ENCODE data around the gene PSMB11. TPM values are rescaled to one million over a fixed set of nuclear protein-coding genes. Genes with fewer than 3 reads are reported as not detected.

The PSMB11 gene
- total RNA-seq, 1 experiment from 2014 or later: not detected

DNA sequence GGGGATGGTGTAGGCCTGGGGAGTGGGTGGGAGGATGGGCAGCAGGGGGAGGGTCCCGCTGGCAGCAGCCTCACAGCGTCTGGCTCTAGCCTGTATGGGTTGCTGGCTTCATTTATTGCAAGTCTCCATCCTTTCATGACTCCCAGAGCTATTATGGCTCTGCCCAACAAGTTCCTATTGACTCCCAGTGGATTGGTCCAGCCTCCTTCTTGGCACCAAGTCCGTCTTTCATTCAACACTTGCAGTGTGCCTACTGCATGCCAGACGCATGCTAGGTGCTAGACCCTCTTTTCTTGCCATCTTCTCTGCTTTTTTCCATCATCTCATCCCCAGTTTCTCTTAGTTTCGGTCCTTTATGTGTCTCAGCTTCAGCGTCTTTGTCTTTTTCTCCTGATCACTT, 1.1 kb downstream of the PSMB11 start:
- no peak for DNase-seq (ENCODE audit: low spot score)

DNA sequence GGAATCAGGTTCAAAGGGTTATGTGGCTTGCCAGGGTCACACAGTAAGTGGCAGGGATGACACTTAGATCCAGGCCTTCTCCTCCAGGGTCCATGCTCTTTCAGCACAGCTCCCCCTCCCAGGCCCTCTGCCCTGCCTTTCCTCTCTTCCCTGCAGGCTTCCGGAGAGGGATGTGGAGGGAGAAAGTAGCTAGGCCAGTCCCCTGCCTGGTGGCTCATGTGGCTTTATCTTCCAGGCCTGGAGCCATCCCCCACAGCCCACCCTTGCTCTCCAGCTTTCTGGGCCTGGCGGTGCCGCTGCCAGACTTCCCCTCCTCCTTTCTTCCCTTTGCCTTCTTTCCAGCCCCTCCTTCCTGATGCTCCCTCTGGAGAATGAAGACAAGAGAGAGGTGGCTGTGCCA, 1.7 kb downstream of the PSMB11 start:
- DNase-seq (ENCODE audit: low spot score): no peak

DNA sequence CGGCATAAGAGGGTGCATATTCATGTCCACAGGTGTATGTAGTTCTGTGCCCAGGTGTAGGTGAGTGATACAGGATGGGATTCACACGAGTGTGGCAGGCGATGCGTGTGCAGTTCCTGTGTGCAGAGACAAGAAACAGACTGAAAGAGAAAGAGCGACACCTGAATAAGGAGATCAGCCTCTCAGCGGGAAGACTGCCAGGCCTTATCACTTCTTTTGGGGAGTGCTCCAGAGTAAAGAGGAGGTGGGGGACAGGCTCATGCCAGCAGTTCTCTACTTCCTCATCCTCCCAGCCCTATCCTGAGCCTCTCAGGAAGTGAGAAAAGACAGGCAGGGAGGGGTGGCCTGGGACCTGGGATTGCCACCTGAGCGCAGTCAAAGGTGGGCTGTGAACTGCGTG, 2.8 kb downstream of the PSMB11 start:
- DNase-seq (ENCODE audit: low spot score): no peak

DNA sequence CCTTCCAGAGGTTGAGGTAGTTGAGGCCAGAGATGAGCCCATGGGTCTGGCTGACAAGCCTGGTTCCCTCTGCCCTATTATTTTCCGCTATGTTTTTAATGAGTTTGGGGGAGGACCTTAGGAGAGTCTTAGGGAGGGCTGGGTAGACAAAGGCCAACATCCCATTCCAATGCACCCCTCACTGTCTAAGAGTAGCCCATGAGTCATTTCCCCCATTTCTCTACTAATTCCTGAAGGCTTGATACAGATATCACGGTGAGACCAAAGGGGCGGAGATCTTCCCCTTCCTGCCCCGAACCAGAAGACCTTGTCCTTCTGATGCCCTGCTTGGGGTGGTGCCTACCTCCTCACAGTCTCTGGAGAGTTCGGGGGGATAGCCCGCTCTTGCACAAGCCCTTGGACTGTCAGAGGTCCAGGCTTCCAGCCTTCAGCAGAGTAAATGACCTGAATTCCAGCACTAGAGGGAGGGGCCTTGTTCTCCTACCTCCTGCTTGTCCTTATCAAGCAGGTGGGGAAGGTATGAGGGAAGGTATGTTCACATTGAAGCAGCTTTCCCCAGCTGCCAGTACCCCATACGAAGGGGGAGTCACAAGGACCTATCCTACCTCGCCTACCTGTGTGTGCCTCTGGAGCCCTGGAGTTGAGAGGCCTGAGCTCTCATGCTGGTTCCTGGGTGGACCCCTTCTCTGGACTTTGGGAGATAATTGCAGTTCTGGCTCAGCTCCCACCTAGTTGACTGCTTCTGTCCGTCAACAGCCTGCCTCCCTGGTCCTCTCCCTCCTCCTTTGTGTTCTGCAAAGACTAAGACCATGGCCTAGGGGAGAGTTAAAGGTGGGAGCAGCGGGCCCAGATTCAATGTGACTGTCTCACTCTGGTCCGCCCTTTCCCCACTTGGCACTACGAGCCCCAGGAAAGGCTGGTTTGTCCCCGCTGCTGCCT, 3.7 kb downstream of the PSMB11 start:
- no peak for DNase-seq (ENCODE audit: low spot score)

DNA sequence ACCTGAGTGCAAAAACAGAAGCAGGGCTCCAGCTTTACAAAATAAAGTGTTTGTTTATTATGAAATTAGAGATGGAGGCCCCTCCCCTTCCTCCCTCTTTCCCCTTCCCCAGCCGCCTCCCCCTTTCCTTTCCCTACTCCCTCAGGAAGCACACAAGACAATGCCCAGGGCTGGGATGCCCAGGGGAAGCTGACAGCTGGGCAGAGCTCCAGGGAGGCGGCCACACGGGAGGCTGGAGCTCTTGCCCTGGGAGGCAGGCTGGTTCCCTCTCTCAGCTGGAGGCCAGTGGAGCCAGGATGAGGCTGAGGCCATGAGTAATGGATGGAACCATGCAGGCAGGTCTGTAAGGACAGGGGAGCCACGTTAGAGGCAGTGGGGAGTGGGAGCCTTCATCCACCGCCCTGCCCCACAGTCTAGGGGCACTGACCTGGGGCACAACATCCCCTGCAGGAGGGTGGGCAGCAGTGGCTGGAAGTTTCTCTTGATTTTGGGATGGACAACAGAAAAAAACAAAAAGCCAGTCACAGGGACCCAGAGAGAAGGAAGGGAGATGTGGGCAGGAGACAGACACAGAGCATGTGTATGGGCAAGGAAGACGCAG, 5.1 kb downstream of the PSMB11 start:
- no peak for DNase-seq (ENCODE audit: low spot score)

DNA sequence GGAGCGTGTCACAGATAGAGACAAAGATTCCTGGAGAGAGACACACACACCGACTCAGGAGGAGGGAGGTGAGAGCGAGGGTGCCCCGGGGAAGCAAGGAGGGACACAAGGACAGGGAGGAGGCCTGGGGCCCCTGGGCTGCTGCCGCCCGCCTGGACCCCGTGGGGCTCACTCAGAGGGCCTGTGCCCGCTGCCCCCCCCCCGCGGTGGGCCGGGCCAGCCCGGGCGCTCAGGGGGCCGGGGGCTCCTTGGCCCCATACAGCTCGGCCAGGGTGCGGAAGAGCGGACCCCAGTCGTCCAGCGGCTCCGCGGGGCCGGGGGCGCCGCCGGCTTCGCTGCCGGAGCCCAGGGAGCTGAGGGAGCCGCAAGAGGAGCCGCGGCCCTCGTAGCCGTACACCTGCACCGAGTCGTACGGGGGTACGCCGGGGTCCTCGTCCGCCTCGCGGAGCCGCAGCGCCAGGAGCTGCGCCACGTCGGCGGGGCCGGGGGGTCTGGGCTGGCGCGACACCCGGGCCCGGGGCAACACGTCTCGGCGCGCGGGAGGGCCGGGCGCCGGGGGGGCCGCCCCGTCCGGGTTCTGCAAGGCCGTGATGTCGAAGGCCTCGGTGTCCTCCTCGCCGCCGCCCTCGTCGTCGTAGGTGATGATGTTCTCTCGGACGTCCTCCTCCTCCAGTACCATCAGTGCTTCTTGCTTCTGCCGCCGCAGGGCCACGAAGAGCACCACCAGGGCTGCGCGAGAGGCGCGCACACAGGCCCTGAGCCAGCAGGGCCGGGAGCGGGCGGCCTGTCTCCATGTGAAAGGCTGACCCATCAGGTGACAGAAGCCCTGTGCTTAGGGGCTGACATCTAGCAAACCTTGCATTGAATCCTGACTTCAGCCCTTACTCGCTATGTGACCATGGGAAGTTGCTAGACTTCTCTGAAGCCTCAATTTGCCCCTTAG, 6.0 kb downstream of the PSMB11 start:
- DNase-seq (ENCODE audit: low spot score): no peak

DNA sequence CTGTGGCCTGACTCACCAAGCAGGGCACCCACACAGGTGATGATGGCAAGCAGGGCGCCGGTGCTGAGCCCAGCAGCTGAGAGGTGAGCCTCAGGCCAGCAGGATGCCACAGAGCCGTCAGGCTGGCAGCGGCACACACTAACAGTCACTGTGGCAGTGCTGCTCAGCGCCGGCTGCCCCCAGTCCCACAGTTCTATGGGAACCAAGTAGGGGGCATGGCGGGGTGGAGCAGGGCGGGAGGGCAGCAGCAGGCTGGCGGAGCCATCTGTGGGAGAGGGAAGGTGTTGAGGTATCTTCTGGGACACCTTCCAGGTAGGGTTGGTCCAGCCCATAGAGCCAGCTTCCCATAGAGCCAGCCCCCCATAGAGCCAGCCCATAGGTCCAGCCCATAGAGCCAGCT, 7.0 kb downstream of the PSMB11 start:
- no peak for DNase-seq (ENCODE audit: low spot score)

DNA sequence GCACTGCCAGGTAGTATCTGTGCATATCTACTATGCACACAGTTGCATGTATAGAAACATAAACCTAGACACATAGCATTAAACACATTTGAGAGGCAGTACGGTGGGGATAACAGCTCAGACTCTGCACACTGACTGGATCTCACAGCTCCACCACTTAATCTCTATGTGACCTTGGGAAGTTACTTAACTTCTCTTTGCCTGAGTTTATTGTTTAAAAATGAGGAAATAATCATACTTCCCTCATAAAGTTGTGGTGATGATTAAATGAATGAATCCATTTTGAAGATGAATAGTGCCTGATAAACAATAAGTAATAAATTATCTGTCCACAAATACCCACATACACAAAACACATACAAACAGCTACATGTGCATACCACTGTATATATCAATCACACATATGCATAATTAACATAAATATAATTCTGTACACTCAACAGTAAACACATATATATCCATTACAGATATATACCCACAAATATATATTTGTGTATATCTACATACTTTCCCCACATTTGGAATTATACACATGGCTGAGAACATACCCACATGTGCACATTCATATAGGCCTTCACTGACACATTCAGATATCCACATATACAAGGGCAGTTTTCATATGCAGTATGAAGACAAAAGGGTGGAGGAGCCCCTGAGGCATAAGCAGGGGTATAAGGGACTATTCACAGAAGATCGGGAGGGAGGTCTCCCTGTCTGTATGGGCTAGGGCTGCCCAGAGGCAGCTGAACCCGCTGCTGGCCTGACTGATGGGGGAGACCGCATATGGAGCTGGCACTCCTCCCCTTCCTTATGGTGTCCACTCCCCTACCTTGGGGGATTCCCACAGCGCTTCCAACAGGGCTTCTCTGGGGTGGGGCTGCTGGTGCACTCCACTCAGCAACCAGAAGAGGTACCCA, 9.4 kb downstream of the PSMB11 start:
- DNase-seq (ENCODE audit: low spot score): no peak

DNA sequence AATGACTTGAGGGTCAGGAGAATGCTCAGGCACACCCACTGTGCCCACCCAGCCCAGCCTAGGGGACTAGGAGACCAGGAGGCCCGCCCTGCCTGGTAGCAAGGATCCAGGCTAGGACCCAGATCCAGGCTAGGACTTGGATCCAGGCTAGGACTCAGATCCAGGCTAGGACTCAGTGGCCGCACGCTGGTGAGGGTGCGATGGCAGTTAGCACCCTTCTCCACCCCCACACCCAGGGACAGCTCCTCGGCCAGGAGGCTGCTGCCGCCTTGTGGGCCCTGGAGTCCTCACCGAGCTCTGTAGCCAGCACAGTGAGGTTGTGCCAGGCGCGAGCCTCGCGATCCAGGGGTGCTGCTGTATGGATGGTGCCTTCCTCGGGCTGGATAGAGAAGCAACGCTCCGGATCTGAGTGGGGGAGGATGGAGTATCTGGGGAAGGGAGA, 10.2 kb downstream of the PSMB11 start:
- DNase-seq (ENCODE audit: low spot score): no peak

DNA sequence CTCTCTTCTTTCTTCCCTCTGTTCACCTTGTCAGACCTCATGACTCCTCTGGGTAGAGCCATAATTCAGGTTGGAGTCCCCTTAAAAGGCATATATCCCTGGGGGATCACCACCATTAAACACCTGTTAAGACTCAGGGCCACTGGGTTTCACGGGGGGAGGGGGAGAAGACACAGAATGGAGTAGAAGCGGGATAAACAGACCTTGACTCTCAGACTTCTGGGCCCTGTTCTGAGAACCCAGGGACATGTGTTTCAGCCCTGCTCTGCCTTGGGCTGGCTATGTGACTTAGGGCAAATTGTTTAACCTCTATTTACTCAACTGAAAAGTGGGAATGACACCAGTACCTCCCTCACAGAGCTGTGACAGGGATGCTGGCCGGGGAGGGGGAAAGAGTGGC, 10.7 kb downstream of the PSMB11 start:
- DNase-seq (ENCODE audit: low spot score): no peak

DNA sequence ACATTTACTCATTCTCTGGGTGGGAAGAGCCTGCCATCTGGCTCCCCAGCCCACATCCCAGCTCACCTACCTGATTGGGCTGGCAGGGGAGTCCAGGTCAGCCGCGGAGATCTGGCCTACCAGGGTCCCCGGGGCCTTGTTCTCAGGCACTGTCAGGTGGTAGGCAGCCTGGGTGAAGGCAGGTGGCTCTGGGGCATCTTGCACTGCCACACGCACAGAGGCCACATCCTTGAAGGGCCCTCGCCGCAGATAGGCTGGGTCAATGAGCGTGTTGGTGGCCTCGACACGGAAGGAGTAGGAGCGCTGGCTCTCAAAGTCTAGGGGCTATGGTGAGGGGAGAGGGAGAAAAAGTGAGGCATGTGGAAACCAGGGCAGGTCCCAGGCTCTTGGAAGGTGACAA, 11.4 kb downstream of the PSMB11 start:
- DNase-seq (ENCODE audit: low spot score): no peak

DNA sequence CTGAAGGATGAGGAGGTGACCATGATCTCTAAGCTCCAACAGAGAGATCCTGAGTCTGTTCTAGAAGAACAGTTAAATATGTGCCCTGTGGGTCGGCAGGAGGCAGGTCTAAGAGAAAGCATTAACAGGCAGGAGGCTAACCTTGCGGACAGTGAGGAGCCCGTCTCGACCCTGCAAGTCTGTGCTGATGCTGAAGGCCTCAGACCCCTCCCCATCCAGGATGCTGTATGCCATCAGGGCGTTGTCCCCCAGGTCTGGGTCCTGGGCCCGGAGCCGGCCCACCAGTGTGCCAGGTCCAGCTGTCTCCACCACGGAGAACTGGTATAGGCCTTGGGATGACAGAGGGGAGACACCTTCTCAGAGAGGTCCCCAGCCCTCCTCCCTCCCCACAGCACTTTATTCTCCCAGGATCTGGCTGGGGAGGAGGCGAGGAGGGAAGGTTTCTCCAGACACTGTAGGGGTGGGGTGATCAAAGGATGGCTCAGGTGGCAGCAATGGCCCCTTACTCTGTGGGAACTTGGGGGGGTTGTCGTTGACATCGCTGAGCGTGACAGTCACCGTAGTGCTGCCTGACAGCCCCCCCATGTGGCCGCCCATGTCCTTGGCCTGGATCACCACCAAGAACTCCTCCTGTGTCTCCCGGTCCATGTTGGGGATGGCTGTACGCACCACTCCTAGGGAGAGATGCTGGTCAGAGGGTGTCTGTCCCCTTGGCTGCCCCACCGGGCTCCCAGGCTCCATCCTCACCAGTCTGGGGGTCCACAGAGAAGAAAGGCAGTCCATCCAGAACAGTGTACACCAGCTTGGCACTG, 12.2 kb downstream of the PSMB11 start:
- DNase-seq (ENCODE audit: low spot score): no peak

DNA sequence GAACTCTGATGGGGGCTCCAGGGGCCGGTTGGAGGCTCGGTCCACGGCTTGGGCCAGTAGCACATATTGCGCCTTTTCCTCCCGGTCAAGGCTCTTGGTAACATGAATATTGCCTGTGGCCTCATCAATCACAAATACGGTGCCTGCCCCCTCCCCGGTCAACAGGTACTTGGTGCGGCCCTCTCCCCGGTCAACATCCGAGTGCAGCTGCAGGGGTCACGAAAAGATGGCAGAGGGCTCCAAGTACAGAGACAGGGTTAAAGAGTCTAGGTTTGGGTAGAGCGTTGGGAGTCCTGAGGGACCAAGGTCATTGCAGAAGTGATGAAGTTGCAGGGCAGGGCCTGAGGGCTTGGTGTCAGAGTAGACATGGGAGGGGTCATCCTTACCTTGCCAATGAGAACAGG, 13.1 kb downstream of the PSMB11 start:
- DNase-seq (ENCODE audit: low spot score): no peak

DNA sequence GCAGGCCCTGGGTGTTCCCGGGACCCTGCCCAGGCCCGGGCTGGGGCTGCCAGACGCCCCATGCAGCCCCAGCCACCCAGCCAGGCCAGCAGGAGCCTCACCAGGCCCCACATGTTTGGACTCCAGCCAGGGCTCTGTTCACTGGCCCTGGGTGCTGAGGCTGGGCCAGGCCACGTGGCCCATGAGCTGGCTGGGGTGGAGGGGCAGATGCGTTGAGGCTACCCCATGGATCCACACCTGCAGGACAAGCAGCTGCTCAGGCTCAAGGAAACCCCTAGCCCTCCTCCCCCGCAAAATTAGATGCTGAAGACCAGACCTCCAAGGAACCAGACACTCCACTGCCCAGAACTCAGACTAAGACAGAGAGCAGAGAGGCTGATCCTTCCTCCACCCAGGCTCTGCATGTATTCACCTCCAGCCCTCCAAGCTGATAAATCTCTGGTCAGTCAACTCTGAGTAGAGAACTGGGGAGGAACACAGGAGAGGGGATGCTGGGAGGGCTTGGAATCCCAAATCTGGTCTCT, 13.7 kb downstream of the PSMB11 start:
- no peak for DNase-seq (ENCODE audit: low spot score)

DNA sequence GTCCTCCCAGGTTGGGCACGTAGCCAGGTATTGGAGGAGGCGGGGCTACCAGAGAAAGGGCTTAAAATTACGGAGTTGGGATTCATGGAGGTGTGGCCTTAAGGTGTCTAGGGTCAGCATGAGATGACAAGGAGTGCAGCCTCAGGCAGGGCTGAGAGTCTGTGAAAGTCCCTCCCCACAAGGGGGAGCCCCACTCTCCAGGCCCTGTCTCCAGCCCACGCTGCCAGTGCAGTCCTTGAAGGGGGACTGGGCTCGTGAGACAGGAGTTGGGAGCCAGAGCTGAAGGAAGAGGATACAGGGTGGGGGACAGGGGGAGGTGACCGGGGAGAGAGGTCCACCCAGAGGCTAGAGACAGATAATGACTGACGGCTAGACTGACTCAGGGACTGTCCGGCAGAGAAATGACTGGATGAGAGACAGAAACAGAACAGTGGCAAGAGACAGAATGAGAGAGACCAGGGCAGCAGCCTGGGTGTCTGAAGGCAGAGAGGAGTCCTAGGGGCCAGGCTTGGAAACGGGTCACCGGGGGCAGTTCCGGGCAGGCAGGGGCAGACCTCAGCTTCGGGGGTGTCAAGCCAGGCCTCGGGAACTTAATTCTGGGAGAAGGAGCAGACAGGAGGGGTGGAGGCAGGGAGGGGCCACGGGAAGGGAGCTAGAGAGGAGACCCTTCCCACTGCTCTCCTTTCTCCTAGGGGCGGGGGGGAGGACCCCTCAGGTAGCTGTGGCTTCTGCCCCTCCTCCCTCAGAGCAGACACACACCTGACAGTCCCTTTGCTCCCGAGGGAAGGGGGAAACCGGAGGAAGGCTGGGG, 14.3 kb downstream of the PSMB11 start:
- peak; percentile 65 for DNase-seq (ENCODE audit: low spot score)

DNA sequence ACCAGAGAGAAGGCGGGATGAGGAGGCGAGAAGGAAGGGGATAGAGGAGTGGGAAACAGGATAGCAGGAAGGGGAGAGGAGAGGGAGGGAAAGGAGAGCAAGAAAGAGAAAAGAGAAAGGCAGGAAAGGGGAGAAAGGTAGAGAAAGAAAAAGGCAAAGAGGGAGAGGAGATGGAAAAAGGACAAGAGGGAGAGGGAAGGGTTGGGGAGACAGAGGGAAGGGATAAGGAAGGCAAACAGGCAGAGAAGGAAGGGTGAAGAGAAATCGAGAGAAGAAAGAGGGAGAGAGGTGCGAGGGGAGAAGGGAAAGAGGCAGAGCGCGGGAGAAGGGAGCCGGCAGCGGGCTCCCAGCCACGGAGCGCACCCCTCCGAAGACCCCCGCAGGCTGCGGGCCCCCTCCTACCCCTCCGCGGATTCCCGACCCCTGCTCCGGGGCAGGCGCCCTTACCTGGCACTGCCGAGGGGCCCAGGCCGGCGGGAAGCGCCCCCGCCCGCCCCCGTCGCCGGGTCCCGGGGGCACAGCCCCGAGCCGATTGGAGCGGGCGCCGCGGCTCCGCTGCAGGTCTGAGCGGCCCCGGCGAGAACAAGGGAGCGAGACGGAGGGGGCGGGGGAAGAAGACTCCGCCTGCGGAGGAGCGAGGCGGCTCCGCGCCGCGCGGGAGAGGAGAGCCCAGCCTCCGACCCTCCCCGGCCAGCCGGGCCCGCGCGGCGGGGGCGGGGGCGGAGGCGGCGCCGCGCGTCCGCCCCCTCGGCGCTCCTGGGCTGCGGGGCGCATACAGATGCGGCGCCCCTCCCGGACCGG, 15.1 kb downstream of the PSMB11 start, which contains the start of gene CDH24:
CDH24 (minus strand) TSS at position 565 of the 801 bp plus-strand sequence. CDS start 1,787 bp downstream, outside the sequence.
- peak; percentile 58 for DNase-seq (ENCODE audit: low spot score)

DNA sequence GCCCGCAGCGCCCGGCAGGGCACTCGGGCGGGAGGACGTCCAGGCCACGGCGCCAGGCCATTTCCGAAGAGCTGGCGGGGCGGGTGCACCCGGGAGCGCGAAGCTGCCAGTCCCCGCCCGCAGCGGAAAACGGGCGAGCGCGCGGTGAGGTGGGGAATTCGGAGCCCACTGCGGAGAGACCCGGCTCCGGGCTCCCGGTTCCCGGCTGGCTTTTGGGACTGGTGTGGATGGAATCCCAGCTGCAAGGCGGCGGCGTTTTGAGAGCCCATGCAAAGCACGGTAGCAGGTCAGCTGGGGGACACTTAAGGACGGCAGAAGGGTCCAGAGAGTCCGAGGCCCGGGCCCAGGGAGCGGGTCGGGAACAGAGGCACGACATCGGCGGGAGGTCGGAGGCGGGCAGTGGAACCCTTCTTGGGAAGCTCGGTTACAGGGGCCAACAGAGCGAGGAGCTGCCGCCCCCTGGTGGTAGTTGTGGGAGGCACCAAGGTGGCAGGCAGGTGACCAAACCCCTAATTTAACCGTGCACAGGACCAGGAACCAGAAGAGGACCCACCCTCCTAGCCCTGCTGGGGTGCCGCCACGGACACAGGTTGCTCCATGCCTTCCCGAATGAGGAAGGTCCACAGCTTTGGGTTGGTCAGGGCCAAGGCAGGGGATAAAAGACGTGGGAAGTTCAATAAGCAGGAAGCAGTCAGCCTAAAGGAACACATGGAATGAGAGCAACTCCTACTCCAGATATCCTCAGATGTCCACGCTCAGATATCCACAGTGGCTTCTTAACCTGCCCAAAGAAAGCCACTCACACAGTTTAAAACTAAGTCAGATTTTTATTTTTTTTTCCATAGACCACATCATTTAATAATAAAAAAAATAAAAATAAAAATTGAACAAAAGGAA, 16.0 kb downstream of the PSMB11 start:
- DNase-seq (ENCODE audit: low spot score): peak; percentile 81
